SK-N-SH treated with all-trans-retinoic acid at 6 μM for 48 hours (cell line): ENCODE measurements around the gene STC2.

Source experiments
- BACH2 ChIP-seq: fragments of 250-450 bp; sonication (Bioruptor Pico); IDR thresholded peaks from 2 replicates; pipeline ENCODE4 v1.9.0; 2021; ENCODE audit warnings: mild to moderate bottlenecking, borderline replicate concordance
- PPARA ChIP-seq: fragments of 250-450 bp; sonication (Bioruptor Pico); IDR thresholded peaks from 2 replicates; pipeline ENCODE4 v1.5.0; 2020; ENCODE audit warnings: mild to moderate bottlenecking, borderline replicate concordance
- ZFP3 ChIP-seq: fragments of 250-450 bp; sonication (Bioruptor Pico); IDR thresholded peaks from 2 replicates; pipeline ENCODE4 v1.5.0; 2020; ENCODE audit warnings: mild to moderate bottlenecking, moderate library complexity
- ZNF565 ChIP-seq: fragments of 450-650 bp; formaldehyde crosslinking; conservative IDR thresholded peaks from 2 replicates; pipeline ENCODE4 v1.5.0; 2020; ENCODE audit warnings: low read depth, mild to moderate bottlenecking, moderate library complexity
- ZNF8 ChIP-seq: fragments of 450-650 bp; formaldehyde crosslinking; IDR thresholded peaks from 2 replicates; pipeline ENCODE4 v1.5.0; 2020; ENCODE audit warnings: mild to moderate bottlenecking, moderate library complexity
- TF ChIP-seq, protein P1 (sequence below): fragments of 250-450 bp; sonication (Bioruptor Pico); IDR thresholded peaks from 2 replicates; pipeline ENCODE4 v1.8.0; 2021; ENCODE audit warnings: low read depth, mild to moderate bottlenecking, moderate library complexity, borderline replicate concordance

DNA sequence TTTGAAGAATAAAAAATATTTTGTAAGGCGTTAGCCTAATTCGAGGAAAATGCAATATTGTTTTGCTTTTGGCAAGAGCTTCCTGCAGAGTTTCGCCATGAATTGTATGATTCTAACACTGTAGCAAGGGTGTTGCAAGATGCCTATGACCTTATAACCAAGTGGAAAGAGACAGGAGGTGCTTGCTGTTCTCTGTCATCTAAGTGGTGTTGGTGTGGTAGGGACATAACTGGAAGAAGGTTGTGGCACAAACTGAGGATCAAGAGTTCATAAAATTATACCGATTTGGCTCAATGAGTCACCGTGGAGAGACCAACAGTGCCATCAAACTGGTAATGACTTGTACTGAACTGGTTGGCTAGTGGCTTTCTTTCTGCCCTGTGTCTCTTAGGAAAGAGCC lies 6.3 kb downstream of the STC2 start:
- TF ChIP-seq ZFP3 (CRISPR knock-in tag), result no peak
- no peak for TF ChIP-seq ZNF8 (CRISPR knock-in tag)
- no peak for TF ChIP-seq PPARA (CRISPR knock-in tag)
- TF ChIP-seq BACH2 (CRISPR knock-in tag), result no peak
- TF ChIP-seq ZNF565, result no peak
- TF ChIP-seq, protein P1, sequence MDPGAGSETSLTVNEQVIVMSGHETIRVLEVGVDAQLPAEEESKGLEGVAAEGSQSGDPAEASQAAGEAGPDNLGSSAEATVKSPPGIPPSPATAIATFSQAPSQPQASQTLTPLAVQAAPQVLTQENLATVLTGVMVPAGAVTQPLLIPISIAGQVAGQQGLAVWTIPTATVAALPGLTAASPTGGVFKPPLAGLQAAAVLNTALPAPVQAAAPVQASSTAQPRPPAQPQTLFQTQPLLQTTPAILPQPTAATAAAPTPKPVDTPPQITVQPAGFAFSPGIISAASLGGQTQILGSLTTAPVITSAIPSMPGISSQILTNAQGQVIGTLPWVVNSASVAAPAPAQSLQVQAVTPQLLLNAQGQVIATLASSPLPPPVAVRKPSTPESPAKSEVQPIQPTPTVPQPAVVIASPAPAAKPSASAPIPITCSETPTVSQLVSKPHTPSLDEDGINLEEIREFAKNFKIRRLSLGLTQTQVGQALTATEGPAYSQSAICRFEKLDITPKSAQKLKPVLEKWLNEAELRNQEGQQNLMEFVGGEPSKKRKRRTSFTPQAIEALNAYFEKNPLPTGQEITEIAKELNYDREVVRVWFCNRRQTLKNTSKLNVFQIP (CRISPR knock-in tag), result no peak
